Activated naive CD8-positive, alpha-beta T cell (primary cell): ENCODE measurements around the gene CSTA.
A peak's percentile ranks its signal among the peaks of the same experiment; 100 is the strongest.

Experiments used
- H3K27ac Mint-ChIP-seq: one replicate; pipeline ENCODE4 v1.8.0; 2021; ENCODE audit warnings: mixed read lengths
- H3K27me3 Mint-ChIP-seq: one replicate; pipeline ENCODE4 v1.8.0; 2021; ENCODE audit warnings: mixed read lengths
- H3K36me3 Mint-ChIP-seq: one replicate; pipeline ENCODE4 v1.8.0; 2021; ENCODE audit warnings: mixed read lengths
- H3K4me1 Mint-ChIP-seq: one replicate; pipeline ENCODE4 v1.8.0; 2021; ENCODE audit warnings: low read depth, mixed read lengths
- H3K4me3 Mint-ChIP-seq: one replicate; pipeline ENCODE4 v1.8.0; 2021; ENCODE audit warnings: mild to moderate bottlenecking, mixed read lengths
- H3K9me3 Mint-ChIP-seq: one replicate; pipeline ENCODE4 v1.8.0; 2021; ENCODE audit warnings: low read depth, mixed read lengths

The CSTA gene

GRCh38 chr3:122383771-122384697 is 59.0 kb downstream of the CSTA start, which contains the start of gene FAM162A:
Gene FAM162A (plus strand): TSS chr3:122384182. CDS start chr3:122384266, 84 bp downstream.
- Mint-ChIP-seq H3K27ac (peak within 1 kb of the TSS; percentile 97), H3K9me3 (no peaks in the 10 kb centered on the region), H3K4me1 (peaks cover 62% of the 10 kb centered on the region), H3K27me3 (no peaks in the 10 kb centered on the region), H3K4me3 (peak within 1 kb of the TSS; percentile 89), H3K36me3 (peaks cover 3% of the 10 kb centered on the region)

- H3K4me3 Mint-ChIP-seq, result no peak overlapping the region
- no peaks in the 10 kb centered on the region for H3K9me3 Mint-ChIP-seq
- peaks cover 3% of the 10 kb centered on the region for H3K36me3 Mint-ChIP-seq
- H3K27me3 Mint-ChIP-seq, result no peaks in the 10 kb centered on the region
- H3K27ac Mint-ChIP-seq, result no peak overlapping the region
- peaks cover 42% of the 10 kb centered on the region for H3K4me1 Mint-ChIP-seq
These were observed 62.7 kb downstream of the CSTA start for GRCh38 chr3:122387709-122388108.

GRCh38 chr3:122389197-122389596 is 64.1 kb downstream of the CSTA start:
- Mint-ChIP-seq H3K4me1 (peaks cover 44% of the 10 kb centered on the region), H3K4me3 (no peak overlapping the region), H3K27ac (peak overlapping the region; percentile 34), H3K9me3 (no peaks in the 10 kb centered on the region), H3K27me3 (no peaks in the 10 kb centered on the region), H3K36me3 (peaks cover 3% of the 10 kb centered on the region)

GRCh38 chr3:122389892-122390291 is 64.8 kb downstream of the CSTA start:
- H3K9me3 Mint-ChIP-seq, result no peaks in the 10 kb centered on the region
- no peak overlapping the region for H3K27ac Mint-ChIP-seq
- no peak overlapping the region for H3K4me3 Mint-ChIP-seq
- no peaks in the 10 kb centered on the region for H3K27me3 Mint-ChIP-seq
- H3K36me3 Mint-ChIP-seq, result peaks cover 5% of the 10 kb centered on the region
- H3K4me1 Mint-ChIP-seq, result peaks cover 41% of the 10 kb centered on the region

GRCh38 chr3:122390665-122391064 is 65.6 kb downstream of the CSTA start:
- no peaks in the 10 kb centered on the region for H3K27me3 Mint-ChIP-seq
- no peaks in the 10 kb centered on the region for H3K9me3 Mint-ChIP-seq
- no peak overlapping the region for H3K4me3 Mint-ChIP-seq
- peaks cover 5% of the 10 kb centered on the region for H3K36me3 Mint-ChIP-seq
- H3K27ac Mint-ChIP-seq, result no peak overlapping the region
- peaks cover 42% of the 10 kb centered on the region for H3K4me1 Mint-ChIP-seq
